Measurements from ENCODE around the gene B4GALT1.

- TF ChIP-seq POLR2A (IDR thresholded peaks at IDR 0.05; ENCODE audit: borderline replicate concordance, extremely low read depth, insufficient read depth, insufficient read length), result no peak
- TF ChIP-seq ATF3 (IDR thresholded peaks at IDR 0.05), result no peak
- no peak for TF ChIP-seq POLR2AphosphoS5 (IDR thresholded peaks at IDR 0.05; ENCODE audit: low read depth, low read length)
- TF ChIP-seq, protein P1, sequence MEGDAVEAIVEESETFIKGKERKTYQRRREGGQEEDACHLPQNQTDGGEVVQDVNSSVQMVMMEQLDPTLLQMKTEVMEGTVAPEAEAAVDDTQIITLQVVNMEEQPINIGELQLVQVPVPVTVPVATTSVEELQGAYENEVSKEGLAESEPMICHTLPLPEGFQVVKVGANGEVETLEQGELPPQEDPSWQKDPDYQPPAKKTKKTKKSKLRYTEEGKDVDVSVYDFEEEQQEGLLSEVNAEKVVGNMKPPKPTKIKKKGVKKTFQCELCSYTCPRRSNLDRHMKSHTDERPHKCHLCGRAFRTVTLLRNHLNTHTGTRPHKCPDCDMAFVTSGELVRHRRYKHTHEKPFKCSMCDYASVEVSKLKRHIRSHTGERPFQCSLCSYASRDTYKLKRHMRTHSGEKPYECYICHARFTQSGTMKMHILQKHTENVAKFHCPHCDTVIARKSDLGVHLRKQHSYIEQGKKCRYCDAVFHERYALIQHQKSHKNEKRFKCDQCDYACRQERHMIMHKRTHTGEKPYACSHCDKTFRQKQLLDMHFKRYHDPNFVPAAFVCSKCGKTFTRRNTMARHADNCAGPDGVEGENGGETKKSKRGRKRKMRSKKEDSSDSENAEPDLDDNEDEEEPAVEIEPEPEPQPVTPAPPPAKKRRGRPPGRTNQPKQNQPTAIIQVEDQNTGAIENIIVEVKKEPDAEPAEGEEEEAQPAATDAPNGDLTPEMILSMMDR (IDR thresholded peaks at IDR 0.05 in 2 of 3, conservative IDR thresholded peaks at IDR 0.05 in 1 of 3; ENCODE audit: borderline replicate concordance in 1 of 3, insufficient read depth in 1 of 3, low read depth in 2 of 3, low read length in 2 of 3), result no peak
Observed at GRCh38 chr9:33157960-33158842, 8.9 kb downstream of the B4GALT1 start.

All from HCT116 (cell line).